Measurements from ENCODE around the gene CDK17. TPM values are rescaled to one million over a fixed set of nuclear protein-coding genes. Genes with fewer than 3 reads are reported as not detected.

CDK17 gene
- total RNA-seq, result 41.0 and 41.8 TPM in 2 replicates

DNA sequence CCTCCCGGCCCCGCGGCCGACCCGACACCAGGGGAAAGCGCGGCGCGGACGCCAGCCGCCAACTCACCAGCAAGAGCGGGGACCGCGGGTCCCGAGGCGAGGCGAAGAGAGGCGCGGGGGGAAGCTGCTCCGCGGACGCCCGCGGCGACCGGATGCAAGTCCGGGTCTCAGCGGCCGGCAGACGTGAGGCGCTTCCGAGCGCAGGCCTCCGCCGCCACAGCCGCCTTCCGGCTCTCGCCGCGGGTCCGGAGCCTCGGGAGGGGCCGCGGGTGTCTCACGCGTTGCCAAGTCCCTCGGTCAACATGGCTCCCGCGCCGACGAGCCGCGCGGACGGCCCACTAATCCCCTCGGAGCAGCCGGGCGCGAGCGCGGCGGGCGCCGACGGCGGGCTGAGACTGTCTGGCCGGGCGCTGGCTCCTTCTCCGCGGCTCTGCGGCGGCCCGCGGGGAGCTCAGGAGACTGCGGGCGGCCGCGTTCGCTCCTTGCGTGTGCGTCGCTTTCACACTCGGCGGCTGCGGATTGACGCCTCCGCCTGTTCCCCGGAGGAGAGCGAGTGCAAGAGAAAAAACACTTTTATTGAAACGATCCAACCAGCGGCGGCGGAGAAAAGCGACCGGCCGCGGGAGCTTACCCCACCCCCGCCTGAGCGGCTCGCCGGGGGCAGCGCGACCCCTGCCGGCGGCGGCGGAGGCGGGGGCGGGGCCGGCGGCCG, at the start of gene CDK17:
CDK17 (minus strand) TSS at position 521 of the 712 bp plus-strand sequence. CDS start 65,603 bp downstream, outside the sequence.

Other genes with a start within 250 kb of the CDK17 start
- 15.5 and 15.7 TPM in 2 replicates for gene ELK3, start 206.1 kb downstream of the CDK17 start, total RNA-seq
- gene CFAP54, start 89.1 kb upstream of the CDK17 start, total RNA-seq, result 1.1 and 2.9 TPM in 2 replicates

All from cardiac atrium fibroblast (primary cell).